Stomach (tissue), 4 donors: ENCODE data around the gene SMAP2.
"Not testable (repeated sequence)": the region's sequence is repeated elsewhere in the genome, so short reads cannot be mapped to it uniquely, and the experiment has no call there.

Source experiments
- POLR2A ChIP-seq, 4 donors: fragments of 450-650 bp; IDR thresholded peaks; one replicate each; pipeline ENCODE4 v1.6.1; 2016; ENCODE audit warnings: antibody characterized with exemption in 4 of 4, control low read depth in 2 of 4, mild to moderate bottlenecking in 1 of 4, moderate library complexity in 1 of 4
- POLR2AphosphoS5 ChIP-seq, 3 donors: sonication (generic); formaldehyde crosslinking; IDR thresholded peaks; one replicate each; pipeline ENCODE4 v1.6.1; 2016; ENCODE audit warnings: antibody characterized with exemption in 3 of 3
- TF ChIP-seq, protein P1 (sequence below), 7 experiments: fragments of 450-650 bp in 4 of 7; fragments of 200-600 bp in 3 of 7; sonication (generic) in 3 of 7; IDR thresholded peaks; one replicate each; pipeline ENCODE4 v1.5.1; 2016 to 2019; ENCODE audit warnings: antibody characterized with exemption in 7 of 7, control low read depth in 2 of 7, mild to moderate bottlenecking in 1 of 7

GRCh38 chr1:40331403-40331802 is 42.1 kb upstream of the SMAP2 start:
- TF ChIP-seq, protein P1, sequence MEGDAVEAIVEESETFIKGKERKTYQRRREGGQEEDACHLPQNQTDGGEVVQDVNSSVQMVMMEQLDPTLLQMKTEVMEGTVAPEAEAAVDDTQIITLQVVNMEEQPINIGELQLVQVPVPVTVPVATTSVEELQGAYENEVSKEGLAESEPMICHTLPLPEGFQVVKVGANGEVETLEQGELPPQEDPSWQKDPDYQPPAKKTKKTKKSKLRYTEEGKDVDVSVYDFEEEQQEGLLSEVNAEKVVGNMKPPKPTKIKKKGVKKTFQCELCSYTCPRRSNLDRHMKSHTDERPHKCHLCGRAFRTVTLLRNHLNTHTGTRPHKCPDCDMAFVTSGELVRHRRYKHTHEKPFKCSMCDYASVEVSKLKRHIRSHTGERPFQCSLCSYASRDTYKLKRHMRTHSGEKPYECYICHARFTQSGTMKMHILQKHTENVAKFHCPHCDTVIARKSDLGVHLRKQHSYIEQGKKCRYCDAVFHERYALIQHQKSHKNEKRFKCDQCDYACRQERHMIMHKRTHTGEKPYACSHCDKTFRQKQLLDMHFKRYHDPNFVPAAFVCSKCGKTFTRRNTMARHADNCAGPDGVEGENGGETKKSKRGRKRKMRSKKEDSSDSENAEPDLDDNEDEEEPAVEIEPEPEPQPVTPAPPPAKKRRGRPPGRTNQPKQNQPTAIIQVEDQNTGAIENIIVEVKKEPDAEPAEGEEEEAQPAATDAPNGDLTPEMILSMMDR (IDR thresholded peaks at IDR 0.05), result not testable (repeated sequence)
- TF ChIP-seq POLR2AphosphoS5, POLR2A (IDR thresholded peaks at IDR 0.05): not testable (repeated sequence)
